ENCODE data around the gene CHD9.

DNA sequence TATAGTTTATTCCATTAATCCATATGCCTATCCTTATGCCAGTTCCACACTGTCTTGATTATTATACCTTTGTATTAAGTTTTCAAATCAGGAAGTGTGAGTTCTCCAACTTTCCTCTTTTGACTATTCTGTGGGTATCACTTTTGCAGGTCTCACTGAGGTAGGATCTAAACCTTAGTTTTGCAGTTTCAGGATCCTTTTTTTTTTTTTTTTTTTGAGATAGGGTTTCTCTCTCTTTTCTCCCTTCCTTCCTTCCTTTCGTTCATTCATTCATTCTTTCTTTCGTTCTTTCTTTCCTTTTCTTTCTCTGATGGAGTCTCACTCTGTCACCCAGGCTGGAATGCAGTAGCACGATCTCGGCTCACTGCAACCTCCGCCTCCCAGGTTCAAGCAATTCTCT lies 71.6 kb downstream of the CHD9 start:
- TF ChIP-seq, protein P1, sequence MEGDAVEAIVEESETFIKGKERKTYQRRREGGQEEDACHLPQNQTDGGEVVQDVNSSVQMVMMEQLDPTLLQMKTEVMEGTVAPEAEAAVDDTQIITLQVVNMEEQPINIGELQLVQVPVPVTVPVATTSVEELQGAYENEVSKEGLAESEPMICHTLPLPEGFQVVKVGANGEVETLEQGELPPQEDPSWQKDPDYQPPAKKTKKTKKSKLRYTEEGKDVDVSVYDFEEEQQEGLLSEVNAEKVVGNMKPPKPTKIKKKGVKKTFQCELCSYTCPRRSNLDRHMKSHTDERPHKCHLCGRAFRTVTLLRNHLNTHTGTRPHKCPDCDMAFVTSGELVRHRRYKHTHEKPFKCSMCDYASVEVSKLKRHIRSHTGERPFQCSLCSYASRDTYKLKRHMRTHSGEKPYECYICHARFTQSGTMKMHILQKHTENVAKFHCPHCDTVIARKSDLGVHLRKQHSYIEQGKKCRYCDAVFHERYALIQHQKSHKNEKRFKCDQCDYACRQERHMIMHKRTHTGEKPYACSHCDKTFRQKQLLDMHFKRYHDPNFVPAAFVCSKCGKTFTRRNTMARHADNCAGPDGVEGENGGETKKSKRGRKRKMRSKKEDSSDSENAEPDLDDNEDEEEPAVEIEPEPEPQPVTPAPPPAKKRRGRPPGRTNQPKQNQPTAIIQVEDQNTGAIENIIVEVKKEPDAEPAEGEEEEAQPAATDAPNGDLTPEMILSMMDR (conservative IDR thresholded peaks at IDR 0.05) = no peak
- no peak for TF ChIP-seq EZH2 (IDR thresholded peaks at IDR 0.05; ENCODE audit: low read depth)

Data from PC-9 (cell line).